Ovary (tissue), 3 donors: ENCODE results near the gene HSPB7.

ENCODE experiments used
- CTCF ChIP-seq, 3 donors: fragments of 450-650 bp in 2 of 3; fragments of 200-600 bp in 1 of 3; IDR thresholded peaks; one replicate each; pipeline versions ENCODE4 v1.5.1 to v1.8.0; 2016 to 2022; ENCODE audit warnings: antibody characterized with exemption in 3 of 3, mild to moderate bottlenecking in 1 of 3
- EP300 ChIP-seq: sonication (generic); formaldehyde crosslinking; IDR thresholded peaks from one replicate; pipeline ENCODE4 v1.6.1; 2017; ENCODE audit warnings: antibody characterized with exemption
- donor health status: DM: no; HTN: no; CAD: no.

GRCh38 chr1:16009030-16009460 is 8.8 kb downstream of the HSPB7 start:
- TF ChIP-seq CTCF (IDR thresholded peaks at IDR 0.05) (peak; percentile 84 to 98 (median 97)), EP300 (no peak)
